ENCODE measurements around the gene G3BP2. TPM values are rescaled to one million over a fixed set of nuclear protein-coding genes. Genes with fewer than 3 reads are reported as not detected.

Gene G3BP2
- total and polyA plus RNA-seq, 2 donors (not counting 1 experiment from before 2014, with no cell fraction given): 33.0 to 154 TPM

GRCh38 chr4:75623026-75623425, 50.2 kb downstream of the G3BP2 start:
- Histone ChIP-seq H3K4me2 (replicated peaks; ENCODE audit: low read depth, low read length, poor library complexity, severe bottlenecking) (no peak overlapping the region), H3K36me3 (replicated peaks in 1 of 2; ENCODE audit: control extremely low read depth in 1 of 2, control insufficient read depth in 1 of 2, extremely low read depth in 1 of 2, insufficient read depth in 2 of 2, low read length in 1 of 2) (no peaks in the 10 kb centered on the region), H3K27me3 (replicated peaks in 1 of 4; ENCODE audit: control extremely low read depth in 1 of 4, control insufficient read depth in 3 of 4, insufficient read depth in 4 of 4, low read length in 3 of 4) (no peaks in the 10 kb centered on the region), H3K9me3 (ENCODE audit: control extremely low read depth in 1 of 3, control insufficient read depth in 2 of 3, insufficient read depth in 1 of 3, low read length in 2 of 3) (peaks cover 0 to 1% (median 0%) of the 10 kb centered on the region in 3 donors), H3K27ac (ENCODE audit: low read length in 2 of 2) (no peak overlapping the region), H3K9ac (ENCODE audit: low read length) (no peak overlapping the region), H3K4me1 (ENCODE audit: control insufficient read depth in 2 of 2, insufficient read depth in 2 of 2, low read length in 2 of 2) (no peaks in the 10 kb centered on the region), H3K79me2 (ENCODE audit: control insufficient read depth, insufficient read depth, low read length) (no peaks in the 10 kb centered on the region), H3K4me3 (ENCODE audit: control extremely low read depth in 1 of 5, extremely low read depth in 1 of 5, insufficient read depth in 1 of 5, low read depth in 2 of 5, low read length in 4 of 5) (no peak overlapping the region), H4K20me1 (ENCODE audit: control insufficient read depth, insufficient read depth, low read length, poor library complexity, severe bottlenecking) (no peaks in the 10 kb centered on the region), H2AFZ (ENCODE audit: insufficient read depth, low read depth, low read length, poor library complexity, severe bottlenecking) (no peak overlapping the region)
- Mint-ChIP-seq H3K27ac (no peak overlapping the region), H3K4me3 (no peak overlapping the region), H3K4me1 (no peaks in the 10 kb centered on the region), H3K27me3 (peaks cover 6% of the 10 kb centered on the region), H3K9me3 (ENCODE audit: insufficient read depth) (no peaks in the 10 kb centered on the region)
- 100% methylated on average over 1 of the region's 5 CpGs for WGBS (ENCODE audit: insufficient coverage)
- no peak for ATAC-seq (ENCODE audit: low read depth)
- DNase-seq: no peak
- CTCF ChIA-PET: no interaction called here
- POLR2A ChIA-PET: no interaction called here
- no peak for TF ChIP-seq EZH2 (IDR thresholded peaks at IDR 0.05; ENCODE audit: borderline replicate concordance, insufficient read depth, low read depth, low read length, poor library complexity, severe bottlenecking)
- no peak for TF ChIP-seq CTCF (IDR thresholded peaks at IDR 0.05)
- intact Hi-C loops (cut with micrococcal nuclease): no loop called here

GRCh38 chr4:75621715-75622114, 51.5 kb downstream of the G3BP2 start:
- Histone ChIP-seq H3K4me2 (replicated peaks; ENCODE audit: low read depth, low read length, poor library complexity, severe bottlenecking) (no peak overlapping the region), H3K27ac (ENCODE audit: low read length in 2 of 2) (no peak overlapping the region), H3K4me1 (ENCODE audit: control insufficient read depth in 2 of 2, insufficient read depth in 2 of 2, low read length in 2 of 2) (no peaks in the 10 kb centered on the region), H3K4me3 (ENCODE audit: control extremely low read depth in 1 of 5, extremely low read depth in 1 of 5, insufficient read depth in 1 of 5, low read depth in 2 of 5, low read length in 4 of 5) (no peak overlapping the region), H3K9ac (ENCODE audit: low read length) (no peak overlapping the region), H3K79me2 (ENCODE audit: control insufficient read depth, insufficient read depth, low read length) (no peaks in the 10 kb centered on the region), H2AFZ (ENCODE audit: insufficient read depth, low read depth, low read length, poor library complexity, severe bottlenecking) (no peak overlapping the region), H3K9me3 (ENCODE audit: control extremely low read depth in 1 of 3, control insufficient read depth in 2 of 3, insufficient read depth in 1 of 3, low read length in 2 of 3) (peaks cover 0 to 1% (median 0%) of the 10 kb centered on the region in 3 donors), H4K20me1 (ENCODE audit: control insufficient read depth, insufficient read depth, low read length, poor library complexity, severe bottlenecking) (no peaks in the 10 kb centered on the region), H3K27me3 (replicated peaks in 1 of 4; ENCODE audit: control extremely low read depth in 1 of 4, control insufficient read depth in 3 of 4, insufficient read depth in 4 of 4, low read length in 3 of 4) (no peaks in the 10 kb centered on the region), H3K36me3 (replicated peaks in 1 of 2; ENCODE audit: control extremely low read depth in 1 of 2, control insufficient read depth in 1 of 2, extremely low read depth in 1 of 2, insufficient read depth in 2 of 2, low read length in 1 of 2) (no peaks in the 10 kb centered on the region)
- TF ChIP-seq EZH2 (IDR thresholded peaks at IDR 0.05; ENCODE audit: borderline replicate concordance, insufficient read depth, low read depth, low read length, poor library complexity, severe bottlenecking) (no peak), CTCF (IDR thresholded peaks at IDR 0.05) (no peak)
- Mint-ChIP-seq H3K4me3 (no peak overlapping the region), H3K27ac (no peak overlapping the region), H3K4me1 (no peaks in the 10 kb centered on the region), H3K9me3 (ENCODE audit: insufficient read depth) (no peaks in the 10 kb centered on the region), H3K27me3 (peaks cover 6% of the 10 kb centered on the region)
- intact Hi-C loops (cut with micrococcal nuclease): no loop called here
- ChIA-PET POLR2A (no interaction called here), CTCF (no interaction called here)
- DNase-seq (no peak), ATAC-seq (ENCODE audit: low read depth) (no peak)

All from B cell (primary cell).